WI38 (cell line): ENCODE measurements around the gene SLAIN2.

Experiments
- H3K4me3 ChIP-seq: 2 replicates; pipeline ENCODE4 v1.5.1; 2011; ENCODE audit warnings: low read depth, mild to moderate bottlenecking, control low read depth, low read length
- TF ChIP-seq, protein P1 (sequence below): IDR thresholded peaks from 2 replicates; pipeline ENCODE4 v1.5.1; 2012; ENCODE audit warnings: low read depth, mild to moderate bottlenecking, control low read depth, low read length

Gene SLAIN2

DNA sequence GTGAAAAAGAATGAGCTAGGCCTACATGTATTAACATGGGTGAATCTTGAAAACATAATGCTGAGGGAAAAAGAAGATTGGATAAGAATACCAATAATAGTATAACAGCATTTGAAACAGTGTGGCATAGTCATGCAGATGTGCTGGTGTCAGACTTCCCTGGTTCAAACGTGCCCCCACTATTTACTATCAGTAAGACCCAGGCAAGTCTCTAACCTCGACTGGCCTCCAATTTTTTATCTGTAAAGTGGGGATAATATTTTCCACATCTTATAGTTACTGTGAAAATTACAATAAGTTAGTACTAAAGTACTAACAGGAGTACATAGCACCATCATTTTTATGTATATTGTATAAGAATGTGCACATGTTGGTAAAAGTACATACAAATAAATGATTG, 17.0 kb upstream of the SLAIN2 start:
- H3K4me3 ChIP-seq = no peak overlapping the region
- TF ChIP-seq, protein P1, sequence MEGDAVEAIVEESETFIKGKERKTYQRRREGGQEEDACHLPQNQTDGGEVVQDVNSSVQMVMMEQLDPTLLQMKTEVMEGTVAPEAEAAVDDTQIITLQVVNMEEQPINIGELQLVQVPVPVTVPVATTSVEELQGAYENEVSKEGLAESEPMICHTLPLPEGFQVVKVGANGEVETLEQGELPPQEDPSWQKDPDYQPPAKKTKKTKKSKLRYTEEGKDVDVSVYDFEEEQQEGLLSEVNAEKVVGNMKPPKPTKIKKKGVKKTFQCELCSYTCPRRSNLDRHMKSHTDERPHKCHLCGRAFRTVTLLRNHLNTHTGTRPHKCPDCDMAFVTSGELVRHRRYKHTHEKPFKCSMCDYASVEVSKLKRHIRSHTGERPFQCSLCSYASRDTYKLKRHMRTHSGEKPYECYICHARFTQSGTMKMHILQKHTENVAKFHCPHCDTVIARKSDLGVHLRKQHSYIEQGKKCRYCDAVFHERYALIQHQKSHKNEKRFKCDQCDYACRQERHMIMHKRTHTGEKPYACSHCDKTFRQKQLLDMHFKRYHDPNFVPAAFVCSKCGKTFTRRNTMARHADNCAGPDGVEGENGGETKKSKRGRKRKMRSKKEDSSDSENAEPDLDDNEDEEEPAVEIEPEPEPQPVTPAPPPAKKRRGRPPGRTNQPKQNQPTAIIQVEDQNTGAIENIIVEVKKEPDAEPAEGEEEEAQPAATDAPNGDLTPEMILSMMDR = no peak

DNA sequence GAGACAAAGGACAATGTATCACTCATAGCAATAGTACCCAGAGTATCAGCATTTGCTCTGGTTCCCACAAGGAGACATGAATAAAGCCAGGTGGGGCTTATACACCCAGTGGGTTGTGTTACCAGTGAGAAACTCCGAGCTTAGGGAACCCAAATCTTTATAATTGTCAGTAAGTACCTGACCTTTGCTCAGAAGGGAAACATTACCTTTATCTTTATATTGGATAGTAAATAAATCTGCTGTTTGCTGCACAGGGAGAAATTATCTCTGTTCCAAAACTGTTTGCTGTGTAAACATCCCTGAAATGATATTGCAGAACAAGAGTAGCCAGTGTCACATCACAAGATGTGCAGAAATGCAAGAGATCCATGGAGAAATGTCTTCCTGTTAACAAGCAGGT, 12.1 kb upstream of the SLAIN2 start:
- TF ChIP-seq, protein P1 = no peak
- H3K4me3 ChIP-seq = no peak overlapping the region

DNA sequence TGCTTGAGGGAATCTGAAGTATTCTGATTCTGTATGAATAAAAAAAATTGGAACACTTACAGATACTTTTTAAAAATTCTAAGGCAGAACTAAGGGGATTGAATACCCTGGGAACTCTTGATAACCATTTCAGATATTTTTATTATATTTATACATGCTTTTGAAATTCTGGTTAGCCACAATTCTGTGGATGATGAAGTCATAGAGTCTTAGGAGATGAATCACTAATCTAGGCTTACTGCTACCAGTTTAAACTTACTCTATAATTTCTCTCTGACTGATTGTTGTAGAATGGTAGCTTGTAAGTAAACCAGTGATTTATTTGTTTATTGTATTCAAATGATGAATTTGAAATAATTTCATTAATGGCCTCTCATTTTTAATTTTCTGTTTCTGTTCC, 11.4 kb upstream of the SLAIN2 start:
- TF ChIP-seq, protein P1 = no peak
- H3K4me3 ChIP-seq = no peak overlapping the region

DNA sequence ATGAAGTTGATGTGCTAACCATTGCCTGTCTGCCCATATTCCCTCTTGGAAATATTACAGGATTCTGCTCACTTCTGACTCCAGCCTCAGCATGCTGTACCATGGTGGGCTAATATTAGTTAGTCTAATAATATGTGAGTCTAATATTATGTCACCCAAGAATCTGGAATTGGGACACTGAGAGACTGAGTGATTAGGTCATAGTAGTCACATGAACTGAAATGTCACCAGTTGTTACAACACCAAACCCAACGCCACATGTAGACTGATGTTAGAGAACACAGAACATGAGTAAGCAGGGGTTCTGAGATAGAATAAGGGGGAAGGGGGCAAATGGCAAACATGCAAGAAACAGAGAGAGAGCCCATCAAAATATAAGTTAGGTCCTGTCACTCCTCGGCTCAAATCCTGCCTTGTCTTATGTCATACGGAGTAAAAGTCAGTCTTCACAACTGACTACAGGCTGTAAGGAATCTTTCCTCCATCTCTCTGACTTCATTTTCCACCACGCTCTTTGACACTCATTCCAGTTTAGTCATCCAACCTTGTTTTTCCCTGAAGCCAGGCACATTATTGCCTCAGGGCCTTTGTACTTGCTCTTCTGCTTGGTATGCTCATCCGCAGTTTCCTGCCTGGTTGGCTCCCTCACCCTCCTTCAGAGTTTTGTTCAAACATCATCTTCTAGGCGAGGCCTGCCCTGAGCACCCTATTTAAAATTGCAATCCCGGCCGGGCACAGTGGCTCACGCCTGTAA, 9.6 kb upstream of the SLAIN2 start:
- H3K4me3 ChIP-seq = no peak overlapping the region
- TF ChIP-seq, protein P1 = no peak

DNA sequence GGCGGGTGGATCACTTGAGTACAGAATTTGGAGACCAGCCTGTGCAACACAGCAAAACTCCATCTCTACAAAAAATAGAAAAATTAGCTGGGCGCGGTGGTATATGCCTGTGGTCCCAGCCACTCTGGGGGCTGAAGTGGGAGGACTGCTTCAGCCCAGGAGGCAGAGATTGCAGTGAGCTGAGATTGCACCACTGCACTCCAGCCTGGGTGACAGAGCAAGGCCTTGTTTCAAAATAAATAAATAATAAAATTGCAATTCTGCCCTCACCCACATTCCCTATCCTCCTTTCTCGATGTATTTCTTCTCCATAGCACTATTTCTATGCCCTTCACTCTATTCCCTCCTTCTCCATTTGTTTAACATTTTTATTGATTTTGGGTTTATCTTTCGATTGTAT, 8.7 kb upstream of the SLAIN2 start:
- H3K4me3 ChIP-seq = no peak overlapping the region
- TF ChIP-seq, protein P1 = no peak

DNA sequence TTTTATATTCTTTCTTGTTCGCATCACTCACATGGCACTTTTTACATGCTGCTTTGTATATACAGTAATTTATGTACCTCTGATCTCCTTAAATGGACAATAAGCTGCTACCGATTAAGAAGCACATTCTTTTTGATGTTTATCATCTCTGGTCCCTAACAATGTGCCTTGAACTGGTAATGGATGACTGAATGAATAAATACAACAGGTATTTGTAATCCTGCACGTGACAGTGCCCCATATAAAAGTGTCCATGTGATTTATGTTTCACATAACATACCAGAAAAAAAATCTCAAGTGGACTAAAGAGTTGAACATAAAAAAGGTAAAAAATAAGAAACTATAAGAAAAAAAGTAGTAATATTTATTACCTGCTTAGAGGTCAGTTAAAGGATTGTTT, 7.7 kb upstream of the SLAIN2 start:
- TF ChIP-seq, protein P1 = no peak
- no peak overlapping the region for H3K4me3 ChIP-seq

DNA sequence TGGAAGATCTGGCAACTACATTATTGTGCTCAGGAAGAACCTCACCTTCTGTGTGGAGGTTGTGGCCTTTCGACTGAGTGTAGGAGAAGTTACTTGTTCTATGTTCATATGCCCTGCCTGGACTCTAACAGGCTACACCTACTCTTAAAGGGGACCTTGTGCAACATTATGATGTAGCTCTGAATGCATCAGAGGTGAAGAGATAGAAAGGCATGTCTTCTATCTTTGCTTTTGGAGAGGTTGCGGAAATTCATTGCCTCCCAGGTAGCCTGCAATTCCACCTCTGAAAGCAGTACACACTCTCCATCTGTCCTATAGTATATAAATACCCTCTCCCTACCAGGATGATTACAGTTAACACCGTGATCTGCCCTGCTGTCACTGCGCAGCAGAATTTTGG, 7.1 kb upstream of the SLAIN2 start:
- TF ChIP-seq, protein P1 = no peak
- no peak overlapping the region for H3K4me3 ChIP-seq
